ENCODE measurements around the gene EEF1G. TPM values are rescaled to one million over a fixed set of nuclear protein-coding genes. Genes with fewer than 3 reads are reported as not detected.

Gene EEF1G
- total and polyA plus RNA-seq, 2 of the 13 experiments (the other 11 are each of a cell fraction or from before 2014, with no cell fraction given) = 1,787 to 2,144 TPM

DNA sequence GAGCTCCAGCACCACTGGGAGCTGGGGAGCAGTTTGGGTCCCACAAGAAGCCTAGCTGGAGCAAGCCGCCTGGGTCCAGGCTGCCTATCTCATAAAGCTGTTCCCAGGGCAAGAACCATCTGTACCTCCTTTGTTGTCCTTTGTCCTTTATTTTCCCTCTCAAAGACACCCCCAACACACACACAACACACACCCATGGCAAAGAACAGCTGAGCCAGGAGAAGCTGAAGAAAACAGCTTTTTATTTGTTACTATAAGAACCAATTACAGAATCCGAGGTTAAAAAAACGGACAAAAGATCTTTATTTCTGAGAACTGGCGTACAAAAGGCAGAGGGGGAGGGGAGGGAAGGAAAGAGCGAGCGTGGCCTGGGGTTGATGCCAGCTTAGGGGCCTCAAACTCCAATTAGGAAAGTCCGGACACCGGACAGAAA lies 19.3 kb upstream of the EEF1G start (continued):
- TF ChIP-seq, protein P1, sequence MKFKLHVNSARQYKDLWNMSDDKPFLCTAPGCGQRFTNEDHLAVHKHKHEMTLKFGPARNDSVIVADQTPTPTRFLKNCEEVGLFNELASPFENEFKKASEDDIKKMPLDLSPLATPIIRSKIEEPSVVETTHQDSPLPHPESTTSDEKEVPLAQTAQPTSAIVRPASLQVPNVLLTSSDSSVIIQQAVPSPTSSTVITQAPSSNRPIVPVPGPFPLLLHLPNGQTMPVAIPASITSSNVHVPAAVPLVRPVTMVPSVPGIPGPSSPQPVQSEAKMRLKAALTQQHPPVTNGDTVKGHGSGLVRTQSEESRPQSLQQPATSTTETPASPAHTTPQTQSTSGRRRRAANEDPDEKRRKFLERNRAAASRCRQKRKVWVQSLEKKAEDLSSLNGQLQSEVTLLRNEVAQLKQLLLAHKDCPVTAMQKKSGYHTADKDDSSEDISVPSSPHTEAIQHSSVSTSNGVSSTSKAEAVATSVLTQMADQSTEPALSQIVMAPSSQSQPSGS (CRISPR knock-in tag; IDR thresholded peaks at IDR 0.05) = no peak
- no peak for TF ChIP-seq NFRKB (IDR thresholded peaks at IDR 0.05)
- TF ChIP-seq MLLT10 (CRISPR knock-in tag; IDR thresholded peaks at IDR 0.05) = no peak
- TF ChIP-seq ZNF350 (CRISPR knock-in tag; IDR thresholded peaks at IDR 0.05; ENCODE audit: borderline replicate concordance, low read depth) = no peak
- TF ChIP-seq, protein P2, sequence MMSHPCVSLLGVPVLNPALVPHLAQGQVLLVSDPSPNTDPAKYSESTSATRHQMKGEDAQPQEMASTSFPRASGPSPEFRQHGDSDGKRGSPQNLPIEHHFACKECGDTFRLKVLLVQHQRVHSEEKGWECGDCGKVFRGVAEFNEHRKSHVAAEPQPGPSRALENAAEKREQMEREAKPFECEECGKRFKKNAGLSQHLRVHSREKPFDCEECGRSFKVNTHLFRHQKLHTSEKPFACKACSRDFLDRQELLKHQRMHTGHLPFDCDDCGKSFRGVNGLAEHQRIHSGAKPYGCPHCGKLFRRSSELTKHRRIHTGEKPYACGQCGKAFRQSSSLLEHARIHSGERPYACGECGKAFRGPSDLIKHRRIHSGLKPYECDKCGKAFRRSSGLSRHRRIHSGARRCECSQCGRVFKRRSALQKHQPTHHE (CRISPR knock-in tag; IDR thresholded peaks at IDR 0.05; ENCODE audit: borderline replicate concordance) = no peak
- TF ChIP-seq KDM5A (IDR thresholded peaks at IDR 0.05; ENCODE audit: borderline replicate concordance, low read length) = no peak

GRCh38 chr11:62592146-62592815 lies 18.6 kb upstream of the EEF1G start:
- BruUV-seq (replicated peaks) = TSS peak; percentile 100
- Histone ChIP-seq H2AFZ (ENCODE audit: low read length) (no peak overlapping the region), H3K27ac (ENCODE audit: extremely low read length, insufficient read depth, low read length) (peak overlapping the region; percentile 62), H3K36me3 (replicated peaks in 1 of 2; ENCODE audit: control insufficient read depth in 1 of 2, insufficient read depth in 2 of 2, low read length in 2 of 2) (peaks cover 21 to 26% of the 10 kb centered on the region in 2 experiments), H3K79me2 (ENCODE audit: insufficient read depth, low read length) (peaks cover 18% of the 10 kb centered on the region), H3K4me1 (ENCODE audit: insufficient read depth, low read length) (peaks cover 45% of the 10 kb centered on the region), H3K9ac (ENCODE audit: insufficient read depth, low read depth, low read length) (peak overlapping the region; percentile 60), H3K4me3 (replicated peaks in 1 of 3; ENCODE audit: insufficient read depth in 1 of 3, low read depth in 2 of 3, low read length in 3 of 3) (peak overlapping the region; percentile 27 to 71 (median 58); a peak in 5 of 6 replicates), H3K9me3 (ENCODE audit: low read length) (no peaks in the 10 kb centered on the region), H3K27me3 (ENCODE audit: control insufficient read depth in 1 of 2, insufficient read depth in 2 of 2, low read length in 2 of 2) (no peaks in the 10 kb centered on the region; a peak in 1 of 5 replicates), H4K20me1 (ENCODE audit: insufficient read depth, low read length) (no peaks in the 10 kb centered on the region), H3K4me2 (ENCODE audit: low read depth, low read length) (peak overlapping the region; percentile 86)
- ChIA-PET POLR2A (interaction anchor here (0.7 to 4.4 kb wide), 56 partner anchors 9 to 800 kb away, joined by 3 to 160 read pairs (median 8); partner anchors contain the start of genes AHNAK, B3GAT3, C11orf98 and CSKMT), CTCF (ENCODE audit: low intra/inter-chr PET ratio, low total read pairs) (interaction anchor here (3.1 kb wide), 1 partner anchor 20 kb away, joined by 14 read pairs; the partner anchor contains the start of genes EML3 and ROM1)
- DNase-seq (ENCODE audit: low spot score) (no peak), FAIRE-seq (no peak), ATAC-seq (peak; percentile 38)
- 24% methylated on average over 9 of the region's 17 CpGs for WGBS (ENCODE audit: low lambda C conversion rate)
- intact Hi-C loops (cut with micrococcal nuclease; ENCODE audit: unreplicated experiment) (loop anchor here (5.0 kb wide), 1 partner anchor 60 kb away; the partner anchor contains the start of gene INTS5), in situ Hi-C loops (cut with HindIII; ENCODE audit: extremely low pct_ligation_motif_present, low pct_unique_long_range_greater_than_20kb) (no loop called here)
- TF ChIP-seq WIZ (CRISPR knock-in tag; IDR thresholded peaks at IDR 0.05) (no peak), ZNF878 (CRISPR knock-in tag; IDR thresholded peaks at IDR 0.05) (no peak), EP300 (IDR thresholded peaks at IDR 0.05; ENCODE audit: low read depth in 2 of 2, low read length in 2 of 2) (0 out of 4 replicates have a peak, but pooled peaks of 1 of the 2 experiments have one; percentile 5), EP300 (CRISPR knock-in tag; IDR thresholded peaks at IDR 0.05; ENCODE audit: borderline replicate concordance) (no peak), SOX5 (CRISPR knock-in tag; IDR thresholded peaks at IDR 0.05; ENCODE audit: borderline replicate concordance) (no peak), MAFF (IDR thresholded peaks at IDR 0.05; ENCODE audit: low read depth, low read length) (no peak), ZNF563 (CRISPR knock-in tag; IDR thresholded peaks at IDR 0.05) (no peak), ZNF446 (CRISPR knock-in tag; IDR thresholded peaks at IDR 0.05) (no peak), GMEB2 (CRISPR knock-in tag; IDR thresholded peaks at IDR 0.05; ENCODE audit: low read depth) (no peak), PHF21A (CRISPR knock-in tag; IDR thresholded peaks at IDR 0.05) (no peak), ZNF256 (CRISPR knock-in tag; conservative IDR thresholded peaks at IDR 0.05) (no peak), RBAK (CRISPR knock-in tag; IDR thresholded peaks at IDR 0.05) (no peak; the same call in 1 of the 2 replicates), IKZF4 (CRISPR knock-in tag; IDR thresholded peaks at IDR 0.05; ENCODE audit: borderline replicate concordance, low read depth, not compliant biosample characterization) (peak; percentile 16), MBNL3 (CRISPR knock-in tag; conservative IDR thresholded peaks at IDR 0.05) (no peak)

Data from HepG2 (cell line).